Endodermal cell (in vitro differentiated cells): ENCODE results near the gene SPACA4. TPM values are rescaled to one million over a fixed set of nuclear protein-coding genes. Genes with fewer than 3 reads are reported as not detected.

ENCODE experiments used
- DNase-seq: peaks from one replicate; pipeline ENCODE4 v3.0.0-alpha.2; 2017
- H3K27ac ChIP-seq: 2 replicates; pipeline ENCODE4 v1.5.1; 2013; ENCODE audit warnings: mild to moderate bottlenecking, low read depth, low read length, moderate library complexity
- H3K27me3 ChIP-seq: 2 replicates; pipeline ENCODE4 v1.6.1; 2013; ENCODE audit warnings: mild to moderate bottlenecking, low read length, moderate library complexity; ENCODE audit not compliant: insufficient read depth, control insufficient read depth, poor library complexity, severe bottlenecking
- H3K36me3 ChIP-seq: 2 replicates; pipeline ENCODE4 v1.7.0; 2013; ENCODE audit warnings: mild to moderate bottlenecking, low read length, moderate library complexity; ENCODE audit not compliant: control insufficient read depth, insufficient read depth
- H3K4me1 ChIP-seq: one replicate; pipeline ENCODE4 v1.7.0; 2013; ENCODE audit warnings: low read length; ENCODE audit not compliant: control insufficient read depth, insufficient read depth
- H3K4me3 ChIP-seq: 2 replicates; pipeline ENCODE4 v1.5.1; 2013; ENCODE audit warnings: mild to moderate bottlenecking, low read length, moderate library complexity
- H3K9ac ChIP-seq: 2 replicates; pipeline ENCODE4 v1.6.1; 2013; ENCODE audit warnings: mild to moderate bottlenecking, low read length, moderate library complexity; ENCODE audit not compliant: poor library complexity, severe bottlenecking; ENCODE audit errors: extremely low read depth
- H3K9me3 ChIP-seq: 2 replicates; pipeline ENCODE4 v1.6.1; 2013; ENCODE audit warnings: mild to moderate bottlenecking, low read length, moderate library complexity; ENCODE audit not compliant: control insufficient read depth
- H3K27ac Mint-ChIP-seq: 2 replicates; pipeline ENCODE4 v1.8.0; 2020; ENCODE audit warnings: mixed read lengths
- H3K27me3 Mint-ChIP-seq: 2 replicates; pipeline ENCODE4 v1.8.0; 2021; ENCODE audit warnings: mild to moderate bottlenecking, mixed read lengths; ENCODE audit not compliant: insufficient read depth
- H3K36me3 Mint-ChIP-seq: 2 replicates; pipeline ENCODE4 v1.8.0; 2020; ENCODE audit warnings: low read depth, mixed read lengths
- H3K4me1 Mint-ChIP-seq: 2 replicates; pipeline ENCODE4 v1.8.0; 2020; ENCODE audit warnings: mixed read lengths
- H3K4me3 Mint-ChIP-seq: 2 replicates; pipeline ENCODE4 v1.8.0; 2020; ENCODE audit warnings: mild to moderate bottlenecking, moderate library complexity, mixed read lengths
- H3K9me3 Mint-ChIP-seq: 2 replicates; pipeline ENCODE4 v1.8.0; 2020; ENCODE audit warnings: mild to moderate bottlenecking, mixed read lengths
- whole genome bisulfite sequencing, 2 experiments: methylation state at CpG; one replicate each; pipeline versions ENCODE4 v1.1.5 to v1.1.7; 2013; ENCODE audit warnings: missing lambda C conversion rate in 2 of 2, mixed read lengths in 1 of 2; ENCODE audit not compliant: insufficient coverage in 1 of 2, insufficient read length in 1 of 2; 5-methylcytosine and 5-hydroxymethylcytosine counted together
- total RNA-seq, 2 donors: library from RNA; stranded (reverse); fragmentation: NEBNext Ultra II Directional in 1 of 2; extraction: Animal tissue kit (Norgen Biotek cat#: 25700) in 1 of 2; gene quantifications; 2 replicates in 1 of 2; 3 replicates in 1 of 2; pipeline ENCODE4 v1.2.1, GENCODE V29; 2021
- TF ChIP-seq, protein P1 (sequence below): fragments of 200-600 bp; sonication (generic); conservative IDR thresholded peaks from 2 replicates; pipeline ENCODE4 v1.5.0; 2021; ENCODE audit warnings: antibody characterized with exemption, mild to moderate bottlenecking

SPACA4 gene
- total RNA-seq, 2 donors from 2014 or later: not detected

DNA sequence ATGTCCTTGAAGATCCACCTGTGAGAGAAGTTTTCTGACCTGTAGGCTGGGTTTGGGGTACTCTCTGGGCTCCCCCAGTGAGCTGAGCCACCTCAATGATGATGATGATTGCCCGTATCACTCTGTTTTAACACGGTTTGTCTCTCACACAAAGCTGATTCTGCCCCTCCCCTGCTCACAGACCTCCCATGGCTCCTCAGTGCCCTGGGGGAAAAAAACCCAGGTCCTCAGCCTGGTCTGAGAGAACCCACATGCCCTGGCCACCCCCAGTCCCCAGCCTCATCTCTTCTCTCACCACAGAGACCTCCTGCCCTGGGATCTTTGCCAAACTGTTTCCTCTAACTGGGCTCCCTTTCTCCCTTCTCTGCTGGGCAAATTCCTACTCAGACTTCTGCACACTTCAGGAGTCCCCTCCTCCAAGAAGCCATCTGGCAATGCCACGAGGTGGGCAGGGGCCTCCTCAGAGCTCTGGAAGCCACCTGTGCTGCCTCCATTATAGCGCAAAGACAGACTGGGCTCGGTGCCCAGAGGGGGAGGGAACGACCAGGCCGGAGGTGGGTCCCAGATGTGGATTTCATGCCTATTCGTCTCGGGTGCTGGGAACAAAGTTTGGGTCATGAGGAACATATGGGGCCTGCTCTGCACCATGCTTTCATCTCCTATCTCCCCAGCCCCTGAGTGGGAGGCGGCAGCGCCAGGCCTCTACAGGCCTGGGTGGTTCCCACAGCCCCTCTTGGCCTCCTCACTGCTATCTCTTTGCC lies 47.9 kb downstream of the SPACA4 start:
- no peaks in the 10 kb centered on the region for H3K4me1 ChIP-seq
- Mint-ChIP-seq H3K27ac (peak overlapping the region; percentile 30), H3K27me3 (peaks cover 2% of the 10 kb centered on the region), H3K36me3 (no peaks in the 10 kb centered on the region), H3K4me1 (peaks cover 16% of the 10 kb centered on the region), H3K4me3 (no peak overlapping the region), H3K9me3 (peaks cover 6% of the 10 kb centered on the region)
- WGBS, 2 experiments: 80% methylated on average over 5 to 11 of the region's 11 CpGs
- H3K36me3 ChIP-seq: no peaks in the 10 kb centered on the region
- H3K27ac ChIP-seq: no peak overlapping the region
- H3K27me3 ChIP-seq: no peaks in the 10 kb centered on the region
- no peaks in the 10 kb centered on the region for H3K9me3 ChIP-seq
- H3K4me3 ChIP-seq: no peak overlapping the region
- TF ChIP-seq, protein P1, sequence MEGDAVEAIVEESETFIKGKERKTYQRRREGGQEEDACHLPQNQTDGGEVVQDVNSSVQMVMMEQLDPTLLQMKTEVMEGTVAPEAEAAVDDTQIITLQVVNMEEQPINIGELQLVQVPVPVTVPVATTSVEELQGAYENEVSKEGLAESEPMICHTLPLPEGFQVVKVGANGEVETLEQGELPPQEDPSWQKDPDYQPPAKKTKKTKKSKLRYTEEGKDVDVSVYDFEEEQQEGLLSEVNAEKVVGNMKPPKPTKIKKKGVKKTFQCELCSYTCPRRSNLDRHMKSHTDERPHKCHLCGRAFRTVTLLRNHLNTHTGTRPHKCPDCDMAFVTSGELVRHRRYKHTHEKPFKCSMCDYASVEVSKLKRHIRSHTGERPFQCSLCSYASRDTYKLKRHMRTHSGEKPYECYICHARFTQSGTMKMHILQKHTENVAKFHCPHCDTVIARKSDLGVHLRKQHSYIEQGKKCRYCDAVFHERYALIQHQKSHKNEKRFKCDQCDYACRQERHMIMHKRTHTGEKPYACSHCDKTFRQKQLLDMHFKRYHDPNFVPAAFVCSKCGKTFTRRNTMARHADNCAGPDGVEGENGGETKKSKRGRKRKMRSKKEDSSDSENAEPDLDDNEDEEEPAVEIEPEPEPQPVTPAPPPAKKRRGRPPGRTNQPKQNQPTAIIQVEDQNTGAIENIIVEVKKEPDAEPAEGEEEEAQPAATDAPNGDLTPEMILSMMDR: no peak
- DNase-seq: no peak
- no peak overlapping the region for H3K9ac ChIP-seq

DNA sequence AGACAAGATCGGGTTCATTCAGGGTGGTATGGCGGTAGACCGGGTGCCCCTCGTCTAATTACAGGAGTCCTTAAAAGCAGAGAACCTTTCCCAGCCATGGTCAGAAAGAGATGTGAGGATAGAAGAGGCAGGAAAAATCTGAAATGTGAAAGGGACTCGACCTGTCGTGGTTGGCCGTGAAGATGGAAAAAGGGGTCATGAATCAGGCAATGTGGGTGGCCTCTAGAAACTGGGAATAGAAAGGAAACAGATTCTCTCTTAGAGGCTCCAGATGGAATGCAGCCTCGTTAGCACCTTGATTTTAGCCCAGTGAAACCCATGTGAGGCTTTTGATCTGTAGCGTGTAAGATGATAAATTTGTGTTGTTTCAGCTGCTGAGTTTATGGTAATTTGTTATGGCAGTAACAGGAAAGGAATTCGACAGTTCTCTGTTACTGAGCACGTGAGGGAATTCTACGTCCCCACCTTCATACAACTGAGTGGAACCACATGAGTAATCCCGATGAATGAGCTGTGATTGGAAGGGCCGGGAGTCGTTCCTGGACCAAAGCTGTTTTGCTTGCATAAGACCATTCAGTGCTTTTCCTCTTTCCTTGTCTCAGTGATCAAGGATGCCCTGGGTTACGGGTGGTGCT lies 50.4 kb downstream of the SPACA4 start:
- H3K4me3 Mint-ChIP-seq: no peak overlapping the region
- Histone ChIP-seq H3K27ac (no peak overlapping the region), H3K4me3 (no peak overlapping the region), H3K9ac (no peak overlapping the region), H3K36me3 (no peaks in the 10 kb centered on the region), H3K27me3 (no peaks in the 10 kb centered on the region), H3K4me1 (no peaks in the 10 kb centered on the region), H3K9me3 (no peaks in the 10 kb centered on the region)
- DNase-seq: peak; percentile 73
- H3K9me3 Mint-ChIP-seq: peaks cover 7% of the 10 kb centered on the region
- H3K4me1 Mint-ChIP-seq: peaks cover 16% of the 10 kb centered on the region
- H3K36me3 Mint-ChIP-seq: no peaks in the 10 kb centered on the region
- H3K27ac Mint-ChIP-seq: no peak overlapping the region
- H3K27me3 Mint-ChIP-seq: peaks cover 7% of the 10 kb centered on the region
- TF ChIP-seq, protein P1: no peak
- 44 to 54% methylated on average over 11 to 16 of the region's 16 CpGs for WGBS, 2 experiments

Other genes starting within 250 kb of the SPACA4 start
- 10 to 100 TPM; 13.9 to 19.1 TPM for gene TMEM143, start 242.8 kb upstream of the SPACA4 start, total RNA-seq
- gene SYNGR4, start 242.4 kb upstream of the SPACA4 start, total RNA-seq: not detected
- gene KDELR1, start 215.2 kb upstream of the SPACA4 start, total RNA-seq: 100 to 1,000 TPM; 227 to 285 TPM
- gene GRIN2D, start 213.1 kb upstream of the SPACA4 start, total RNA-seq: 1 to 10 TPM in 1 of 2 donors, under 1 TPM in 1; 0.77 to 1.2 TPM
- gene GRWD1, start 160.8 kb upstream of the SPACA4 start, total RNA-seq: 10 to 100 TPM; 36.6 to 39.2 TPM
- gene KCNJ14, start 151.2 kb upstream of the SPACA4 start, total RNA-seq: 1 to 10 TPM in 1 of 2 donors, under 1 TPM in 1; 0.73 to 1.1 TPM
- gene CYTH2, start 137.4 kb upstream of the SPACA4 start, total RNA-seq: 100 to 1,000 TPM; 106 to 133 TPM
- 10 to 100 TPM; 11.1 to 14.5 TPM for gene LMTK3, start 94.9 kb upstream of the SPACA4 start, total RNA-seq
- 1 to 10 TPM in 1 of 2 donors, under 1 TPM in 1; 0.35 to 2.4 TPM for gene SULT2B1, start 54.6 kb upstream of the SPACA4 start, total RNA-seq
- gene FAM83E, start 8.3 kb downstream of the SPACA4 start, total RNA-seq: 1 to 10 TPM; 4.4 to 5.7 TPM
- gene RPL18, start 12.4 kb downstream of the SPACA4 start, total RNA-seq: 1,000 to 10,000 TPM; 1,531 to 1,574 TPM
- 100 to 1,000 TPM in 1 of 2 donors, 10 to 100 TPM in 1; 99.5 to 114 TPM for gene SPHK2, start 12.8 kb downstream of the SPACA4 start, total RNA-seq
- 10 to 100 TPM in 1 of 2 donors, 1 to 10 TPM in 1; 5.3 to 13.1 TPM for gene DBP, start 30.6 kb downstream of the SPACA4 start, total RNA-seq
- gene CA11, start 39.4 kb downstream of the SPACA4 start, total RNA-seq: 10 to 100 TPM; 75.0 to 82.6 TPM
- 1 to 10 TPM; 1.2 to 1.4 TPM for gene NTN5, start 66.3 kb downstream of the SPACA4 start, total RNA-seq
- 10 to 100 TPM in 1 of 2 donors, 1 to 10 TPM in 1; 5.8 to 11.0 TPM for gene FUT2, start 89.2 kb downstream of the SPACA4 start, total RNA-seq
- 1 to 10 TPM; 1.9 to 2.3 TPM for gene MAMSTR, start 113.0 kb downstream of the SPACA4 start, total RNA-seq
- 1 to 10 TPM; 3.4 to 5.2 TPM for gene RASIP1, start 133.9 kb downstream of the SPACA4 start, total RNA-seq
- gene IZUMO1, start 140.2 kb downstream of the SPACA4 start, total RNA-seq: under 1 TPM; 0.22 to 0.80 TPM
- gene FUT1, start 145.9 kb downstream of the SPACA4 start, total RNA-seq: 1 to 10 TPM; 5.4 to 6.3 TPM
- not detected for gene FGF21, start 148.8 kb downstream of the SPACA4 start, total RNA-seq
- gene BCAT2, start 204.3 kb downstream of the SPACA4 start, total RNA-seq: 100 to 1,000 TPM in 1 of 2 donors, 10 to 100 TPM in 1; 84.8 to 101 TPM
- gene HSD17B14, start 229.7 kb downstream of the SPACA4 start, total RNA-seq: 10 to 100 TPM; 43.0 to 81.0 TPM